NCI-H526 (cell line): ENCODE results near the gene CLCNKB.
"Not testable (repeated sequence)": the region's sequence is repeated elsewhere in the genome, so short reads cannot be mapped to it uniquely, and the experiment has no call there.

Source experiments
- DNase-seq, 2 experiments: peaks; one replicate each; lab custom pipeline; 2025; lab: John Stamatoyannopoulos, UW

The CLCNKB gene

GRCh38 chr1:16033103-16033632 is 10.4 kb upstream of the CLCNKB start:
- not testable (repeated sequence) for DNase-seq

GRCh38 chr1:16036461-16036860 is 7.1 kb upstream of the CLCNKB start:
- DNase-seq: not testable (repeated sequence)

- no peak for DNase-seq
Measured at GRCh38 chr1:16038620-16038912, 5.0 kb upstream of the CLCNKB start.

- not testable (repeated sequence) for DNase-seq
Measured at GRCh38 chr1:16039871-16040270, 3.7 kb upstream of the CLCNKB start.

GRCh38 chr1:16041200-16041599 is 2.4 kb upstream of the CLCNKB start:
- no peak for DNase-seq

GRCh38 chr1:16042096-16042495 is 1.5 kb upstream of the CLCNKB start:
- DNase-seq: no peak

GRCh38 chr1:16042654-16043053 is 928 bp upstream of the CLCNKB start:
- DNase-seq: not testable (repeated sequence)

GRCh38 chr1:16043950-16044349 is 368 bp downstream of the CLCNKB start:
- no peak for DNase-seq

GRCh38 chr1:16046842-16047241 is 3.3 kb downstream of the CLCNKB start:
- DNase-seq: no peak

- DNase-seq: no peak
Measured at GRCh38 chr1:16047791-16048475, 4.4 kb downstream of the CLCNKB start.

GRCh38 chr1:16048573-16049189 is 5.1 kb downstream of the CLCNKB start:
- DNase-seq: peak; percentile 38 to 84

GRCh38 chr1:16050328-16050727 is 6.7 kb downstream of the CLCNKB start:
- no peak for DNase-seq

GRCh38 chr1:16051039-16051438 is 7.5 kb downstream of the CLCNKB start:
- no peak for DNase-seq

- DNase-seq: not testable (repeated sequence)
Measured at GRCh38 chr1:16051949-16052348, 8.4 kb downstream of the CLCNKB start.

- DNase-seq: no peak
Measured at GRCh38 chr1:16053781-16054502, 10.4 kb downstream of the CLCNKB start.

GRCh38 chr1:16054598-16055540 is 11.3 kb downstream of the CLCNKB start:
- no peak for DNase-seq

GRCh38 chr1:16055613-16056520 is 12.3 kb downstream of the CLCNKB start:
- peak; percentile 91 to 97 for DNase-seq

GRCh38 chr1:16056521-16056912 is 12.9 kb downstream of the CLCNKB start:
- DNase-seq: not testable (repeated sequence)

- DNase-seq: not testable (repeated sequence)
Measured at GRCh38 chr1:16057314-16057915, 13.8 kb downstream of the CLCNKB start.

GRCh38 chr1:16058394-16059120 is 15.0 kb downstream of the CLCNKB start:
- DNase-seq: not testable (repeated sequence)
